HUES64 (cell line): ENCODE results near the gene PTPRM.
"Not testable (repeated sequence)": the region's sequence is repeated elsewhere in the genome, so short reads cannot be mapped to it uniquely, and the experiment has no call there.

Experiments used
- H3K27ac ChIP-seq: 2 replicates; pipeline ENCODE4 v1.7.0; 2013; ENCODE audit warnings: low read depth, low read length, inconsistent platforms
- H3K27me3 ChIP-seq: 2 replicates; pipeline ENCODE4 v1.6.1; 2013; ENCODE audit warnings: mild to moderate bottlenecking, low read length; ENCODE audit not compliant: insufficient read depth
- H3K36me3 ChIP-seq: 2 replicates; pipeline ENCODE4 v1.6.1; 2013; ENCODE audit warnings: mild to moderate bottlenecking, low read length; ENCODE audit not compliant: insufficient read depth
- H3K4me1 ChIP-seq: 2 replicates; pipeline ENCODE4 v1.6.1; 2013; ENCODE audit warnings: mild to moderate bottlenecking, low read length, moderate library complexity; ENCODE audit not compliant: insufficient read depth
- H3K4me3 ChIP-seq: 2 replicates; pipeline ENCODE4 v1.5.1; 2013; ENCODE audit warnings: mild to moderate bottlenecking, low read length, moderate library complexity
- H3K9ac ChIP-seq: 2 replicates; pipeline ENCODE4 v1.6.1; 2013; ENCODE audit warnings: mild to moderate bottlenecking, low read depth, low read length
- H3K9me3 ChIP-seq: 2 replicates; pipeline ENCODE4 v1.6.1; 2013; ENCODE audit warnings: low read depth, low read length; ENCODE audit not compliant: insufficient read depth
- WGBS: fragments of 150-250, 120-280 bp; methylation state at CpG from one replicate; pipeline ENCODE4 v1.1.7; 2013; ENCODE audit warnings: missing lambda C conversion rate; 5-methylcytosine and 5-hydroxymethylcytosine counted together

PTPRM gene

GRCh38 chr18:7728297-7728696 is 161.2 kb downstream of the PTPRM start:
- Histone ChIP-seq H3K4me3 (no peak overlapping the region), H3K4me1 (peaks cover 9% of the 10 kb centered on the region), H3K9ac (no peak overlapping the region), H3K36me3 (no peaks in the 10 kb centered on the region), H3K27me3 (no peaks in the 10 kb centered on the region), H3K9me3 (peaks cover 8% of the 10 kb centered on the region), H3K27ac (no peak overlapping the region)
- 95% methylated on average over 4 of the region's 4 CpGs for WGBS

GRCh38 chr18:7729868-7730267 is 162.8 kb downstream of the PTPRM start:
- Histone ChIP-seq H3K4me1 (no peaks in the 10 kb centered on the region; the same call in 1 of the 2 replicates), H3K27ac (no peak overlapping the region), H3K27me3 (no peaks in the 10 kb centered on the region), H3K36me3 (no peaks in the 10 kb centered on the region), H3K9me3 (peaks cover 8% of the 10 kb centered on the region), H3K9ac (no peak overlapping the region), H3K4me3 (no peak overlapping the region)
- WGBS, result 82% methylated on average over 1 of the region's 3 CpGs

GRCh38 chr18:7730682-7731081 is 163.6 kb downstream of the PTPRM start:
- no peak overlapping the region for H3K9ac ChIP-seq
- 100% methylated on average over 3 of the region's 4 CpGs for WGBS
- H3K36me3 ChIP-seq, result no peaks in the 10 kb centered on the region

GRCh38 chr18:7733642-7734041 is 166.5 kb downstream of the PTPRM start:
- WGBS, result 97% methylated on average over 1 of the region's 1 CpG
- H3K9me3 ChIP-seq, result peaks cover 8% of the 10 kb centered on the region
- no peaks in the 10 kb centered on the region for H3K27me3 ChIP-seq
- H3K36me3 ChIP-seq, result no peaks in the 10 kb centered on the region
- H3K9ac ChIP-seq, result no peak overlapping the region
- 0 out of 2 replicates have a peak, but pooled peaks cover 8% of the 10 kb centered on the region for H3K4me1 ChIP-seq
- H3K4me3 ChIP-seq, result no peak overlapping the region
- no peak overlapping the region for H3K27ac ChIP-seq

More at GRCh38 chr18:7730682-7731081, 163.6 kb downstream of the PTPRM start:
- no peak overlapping the region for H3K4me3 ChIP-seq
- 0 out of 2 replicates have a peak, but pooled peaks cover 8% of the 10 kb centered on the region for H3K4me1 ChIP-seq
- H3K27ac ChIP-seq, result no peak overlapping the region
- H3K27me3 ChIP-seq, result no peaks in the 10 kb centered on the region
- H3K9me3 ChIP-seq, result peaks cover 8% of the 10 kb centered on the region

GRCh38 chr18:7735196-7735595 is 168.1 kb downstream of the PTPRM start:
- H3K27ac ChIP-seq, result no peak overlapping the region
- H3K36me3 ChIP-seq, result no peaks in the 10 kb centered on the region
- 86% methylated on average over 4 of the region's 4 CpGs for whole genome bisulfite sequencing
- no peak overlapping the region for H3K4me3 ChIP-seq
- no peaks in the 10 kb centered on the region for H3K27me3 ChIP-seq
- H3K9ac ChIP-seq, result no peak overlapping the region
- peaks cover 8% of the 10 kb centered on the region for H3K9me3 ChIP-seq
- H3K4me1 ChIP-seq, result peaks cover 17% of the 10 kb centered on the region

- Histone ChIP-seq H3K36me3 (no peaks in the 10 kb centered on the region), H3K9me3 (peaks cover 8% of the 10 kb centered on the region), H3K27ac (no peak overlapping the region), H3K4me3 (no peak overlapping the region), H3K27me3 (no peaks in the 10 kb centered on the region), H3K9ac (no peak overlapping the region), H3K4me1 (peaks cover 20% of the 10 kb centered on the region)
- 100% methylated on average over 2 of the region's 2 CpGs for WGBS
These were observed 168.6 kb downstream of the PTPRM start for GRCh38 chr18:7735626-7736175.

- H3K9me3 ChIP-seq, H3K36me3 ChIP-seq, H3K9ac ChIP-seq, H3K27me3 ChIP-seq, H3K27ac ChIP-seq, H3K4me3 ChIP-seq: not testable (repeated sequence)
- peaks cover 28% of the 10 kb centered on the region for H3K4me1 ChIP-seq
- WGBS, result 96% methylated on average over 6 of the region's 6 CpGs
These were observed 169.4 kb downstream of the PTPRM start for GRCh38 chr18:7736526-7736925.

- Histone ChIP-seq H3K27ac (no peak overlapping the region), H3K36me3 (no peaks in the 10 kb centered on the region), H3K9ac (no peak overlapping the region), H3K4me1 (peaks cover 36% of the 10 kb centered on the region), H3K27me3 (no peaks in the 10 kb centered on the region), H3K9me3 (peaks cover 7% of the 10 kb centered on the region), H3K4me3 (no peak overlapping the region)
- WGBS, result 94% methylated on average over 2 of the region's 2 CpGs
These were observed 170.4 kb downstream of the PTPRM start for GRCh38 chr18:7737550-7737949.

GRCh38 chr18:7740821-7741220 is 173.7 kb downstream of the PTPRM start:
- H3K36me3 ChIP-seq, result no peaks in the 10 kb centered on the region
- H3K9me3 ChIP-seq, result peaks cover 11% of the 10 kb centered on the region
- H3K27me3 ChIP-seq, result no peaks in the 10 kb centered on the region
- H3K9ac ChIP-seq, result no peak overlapping the region
- H3K27ac ChIP-seq, result no peak overlapping the region
- H3K4me3 ChIP-seq, result no peak overlapping the region
- peaks cover 35% of the 10 kb centered on the region for H3K4me1 ChIP-seq
- WGBS, result 62% methylated on average over 3 of the region's 3 CpGs

GRCh38 chr18:7741640-7742039 is 174.5 kb downstream of the PTPRM start:
- Histone ChIP-seq H3K27ac (no peak overlapping the region), H3K4me1 (peaks cover 35% of the 10 kb centered on the region), H3K9ac (no peak overlapping the region), H3K36me3 (no peaks in the 10 kb centered on the region), H3K27me3 (no peaks in the 10 kb centered on the region), H3K9me3 (peaks cover 15% of the 10 kb centered on the region), H3K4me3 (no peak overlapping the region)

- Histone ChIP-seq H3K4me1 (peaks cover 35% of the 10 kb centered on the region), H3K27me3 (no peaks in the 10 kb centered on the region), H3K9me3 (peaks cover 15% of the 10 kb centered on the region), H3K27ac (no peak overlapping the region), H3K9ac (no peak overlapping the region), H3K4me3 (no peak overlapping the region), H3K36me3 (no peaks in the 10 kb centered on the region)
- WGBS, result 100% methylated on average over 2 of the region's 2 CpGs
These were observed 175.1 kb downstream of the PTPRM start for GRCh38 chr18:7742224-7742623.

- peaks cover 35% of the 10 kb centered on the region for H3K4me1 ChIP-seq
- no peaks in the 10 kb centered on the region for H3K36me3 ChIP-seq
- H3K9me3 ChIP-seq, result peaks cover 15% of the 10 kb centered on the region
- H3K4me3 ChIP-seq, result no peak overlapping the region
- no CpG with 5 or more reads among the region's 1 CpG for WGBS
- H3K9ac ChIP-seq, result no peak overlapping the region
- H3K27ac ChIP-seq, result no peak overlapping the region
- no peaks in the 10 kb centered on the region for H3K27me3 ChIP-seq
These were observed 176.1 kb downstream of the PTPRM start for GRCh38 chr18:7743256-7743655.
